PC-3 (cell line): Measurements from ENCODE around the gene SHF. TPM values are rescaled to one million over a fixed set of nuclear protein-coding genes. Genes with fewer than 3 reads are reported as not detected.

Source experiments
- ATAC-seq: fragments of 200-7000 bp; cut with Tn5 transposase; 2 replicates; pipeline ENCODE4 v1.9.1; 2020; ENCODE audit warnings: mild to moderate bottlenecking, moderate library complexity
- BruUV-seq: library from RNA; stranded (reverse); fragments of 400-500 nt; replicated peaks from 2 replicates; lab custom pipeline; 2021; lab: Mats Ljungman, UMichigan
- CTCF ChIA-PET: fragments of 300-600 bp; sonication (Branson Sonifier 250); formaldehyde crosslinking; loops from one replicate; lab custom pipeline; 2022; ENCODE audit warnings: antibody characterized with exemption; lab: Charles Lee
- POLR2A ChIA-PET: fragments of 300-600 bp; sonication (Branson Sonifier 250); formaldehyde crosslinking; loops from one replicate; lab custom pipeline; 2022; ENCODE audit warnings: antibody characterized with exemption; ENCODE audit not compliant: unreplicated experiment; lab: Charles Lee
- DNase-seq: peaks from one replicate; pipeline ENCODE4 v3.0.0-alpha.2; 2015
- H2AFZ ChIP-seq: fragments of 300-600 bp; sonication (generic); 2 replicates; pipeline ENCODE4 v1.6.0; 2016; ENCODE audit warnings: antibody characterized with exemption, low read length
- H3F3A ChIP-seq: fragments of 300-600 bp; sonication (generic); one replicate; pipeline ENCODE4 v1.6.0; 2017; ENCODE audit warnings: antibody characterized with exemption, low read length, control low read depth, mild to moderate bottlenecking; ENCODE audit not compliant: unreplicated experiment
- H3K27ac ChIP-seq: fragments of 300-600 bp; sonication (generic); 2 replicates; pipeline ENCODE4 v1.5.1; 2016; ENCODE audit warnings: mild to moderate bottlenecking, low read length
- H3K27me3 ChIP-seq: fragments of 300-600 bp; sonication (generic); 2 replicates; pipeline ENCODE4 v1.6.1; 2016; ENCODE audit warnings: low read length, mixed read lengths
- H3K36me3 ChIP-seq: fragments of 300-600 bp; sonication (generic); 2 replicates; pipeline ENCODE4 v1.6.1; 2016; ENCODE audit warnings: low read depth, mixed run types, low read length, mixed read lengths
- H3K4me1 ChIP-seq: fragments of 300-600 bp; sonication (generic); 2 replicates; pipeline ENCODE4 v1.5.1; 2016; ENCODE audit warnings: low read length; ENCODE audit not compliant: insufficient read depth
- H3K4me2 ChIP-seq: fragments of 300-600 bp; sonication (generic); 2 replicates; pipeline ENCODE4 v1.6.0; 2016; ENCODE audit warnings: low read length
- H3K4me3 ChIP-seq: fragments of 300-600 bp; sonication (generic); 2 replicates; pipeline ENCODE4 v1.5.1; 2016; ENCODE audit warnings: mild to moderate bottlenecking, low read length, mixed read lengths
- H3K79me2 ChIP-seq: fragments of 300-600 bp; sonication (generic); 2 replicates; pipeline ENCODE4 v1.6.1; 2017; ENCODE audit warnings: low read length, mixed read lengths
- H3K9ac ChIP-seq: fragments of 300-600 bp; sonication (generic); 2 replicates; pipeline ENCODE4 v1.6.0; 2016; ENCODE audit warnings: mild to moderate bottlenecking, low read length
- H3K9me2 ChIP-seq: fragments of 300-600 bp; sonication (generic); replicated peaks from 2 replicates; pipeline ENCODE4 v1.6.1; 2016; ENCODE audit warnings: mixed run types, low read length, mixed read lengths
- H3K9me3 ChIP-seq: fragments of 300-600 bp; sonication (generic); 2 replicates; pipeline ENCODE4 v1.6.1; 2016; ENCODE audit warnings: low read length, mixed read lengths
- H4K20me1 ChIP-seq: fragments of 300-600 bp; sonication (generic); 2 replicates; pipeline ENCODE4 v1.6.1; 2016; ENCODE audit warnings: low read length, mixed read lengths
- CTCF ChIP-seq: fragments of 300-600 bp; sonication (generic); conservative IDR thresholded peaks from 2 replicates; pipeline ENCODE4 v1.5.1; 2017; ENCODE audit warnings: antibody characterized with exemption, low read depth, mild to moderate bottlenecking, low read length
- EZH2 ChIP-seq: fragments of 300-600 bp; sonication (generic); IDR thresholded peaks from one replicate; pipeline ENCODE4 v1.6.1; 2017; ENCODE audit warnings: antibody characterized with exemption, mild to moderate bottlenecking, low read length; ENCODE audit not compliant: unreplicated experiment
- EZH2phosphoT487 ChIP-seq: fragments of 300-600 bp; sonication (generic); IDR thresholded peaks from 2 replicates; pipeline ENCODE4 v1.6.1; 2018; ENCODE audit warnings: mild to moderate bottlenecking, antibody characterized with exemption, low read length, borderline replicate concordance
- intact Hi-C: fragments of 100-400 bp; cut with micrococcal nuclease; formaldehyde crosslinking; loops from 2 replicates; pipeline ENCODE4 v1.9.0; 2023
- total RNA-seq: library from RNA; depleted of rRNA; stranded (reverse); fragments of >200 nt; gene quantifications from 2 replicates; pipeline ENCODE4 v1.2.3, GENCODE V29; 2014

SHF gene
- total RNA-seq, 1 experiment from 2014 or later: 1.2 TPM

- peaks cover 3% of the 10 kb centered on the region for H3F3A ChIP-seq
- no peaks in the 10 kb centered on the region for H3K9me2 ChIP-seq
- H3K4me3 ChIP-seq: peak overlapping the region; percentile 92
- POLR2A ChIA-PET: interaction anchor here (0.6 kb wide), 1 partner anchor 10 kb away, joined by 3 read pairs; no protein-coding TSS in a partner anchor
- intact Hi-C loops: loop anchor here (1.0 kb wide), 2 partner anchors 31 to 35 kb away; no protein-coding TSS in a partner anchor
- peak overlapping the region; percentile 36 for H3K9ac ChIP-seq
- H4K20me1 ChIP-seq: no peaks in the 10 kb centered on the region
- 0 out of 2 replicates have a peak, but pooled peaks cover 4% of the 10 kb centered on the region for H3K4me1 ChIP-seq
- peak overlapping the region; percentile 94 for H3K4me2 ChIP-seq
- H3K36me3 ChIP-seq: no peaks in the 10 kb centered on the region
- no TSS peak for BruUV-seq
- no peaks in the 10 kb centered on the region for H3K27me3 ChIP-seq
- TF ChIP-seq EZH2 (no peak), EZH2phosphoT487 (no peak), CTCF (peak; percentile 94)
- H3K79me2 ChIP-seq: no peaks in the 10 kb centered on the region
- peak overlapping the region; percentile 94 for H2AFZ ChIP-seq
- H3K9me3 ChIP-seq: no peaks in the 10 kb centered on the region
- peak; percentile 98 for DNase-seq
- ATAC-seq: peak; percentile 61
- no peak overlapping the region for H3K27ac ChIP-seq
- CTCF ChIA-PET: interaction anchor here (0.6 to 1.5 kb wide), 6 partner anchors 35 to 232 kb away, joined by 3 to 18 read pairs (median 5); no protein-coding TSS in a partner anchor
Observed at GRCh38 chr15:45198337-45199135, 10.8 kb upstream of the SHF start.

- BruUV-seq: no TSS peak
- 0 out of 2 replicates have a peak, but pooled peaks cover 4% of the 10 kb centered on the region for H3K4me1 ChIP-seq
- no peaks in the 10 kb centered on the region for H3K27me3 ChIP-seq
- no peaks in the 10 kb centered on the region for H3K9me3 ChIP-seq
- ChIA-PET POLR2A (interaction anchor here (0.6 kb wide), 1 partner anchor 9 kb away, joined by 3 read pairs; no protein-coding TSS in a partner anchor), CTCF (interaction anchor here (1.1 to 1.3 kb wide), 4 partner anchors 34 to 80 kb away, joined by 4 to 18 read pairs (median 4); no protein-coding TSS in a partner anchor)
- intact Hi-C loops: no loop called here
- H3K4me3 ChIP-seq: peak overlapping the region; percentile 92
- no peak for TF ChIP-seq EZH2
- no peak for TF ChIP-seq CTCF
- TF ChIP-seq EZH2phosphoT487: no peak
- H3K4me2 ChIP-seq: peak overlapping the region; percentile 85
- no peaks in the 10 kb centered on the region for H3K9me2 ChIP-seq
- H3K9ac ChIP-seq: peak overlapping the region; percentile 36; the same call in 1 of the 2 replicates
- H3K36me3 ChIP-seq: no peaks in the 10 kb centered on the region
- no peak for DNase-seq
- ATAC-seq: no peak
- H4K20me1 ChIP-seq: no peaks in the 10 kb centered on the region
- H3K27ac ChIP-seq: no peak overlapping the region
- H3K79me2 ChIP-seq: no peaks in the 10 kb centered on the region
- peak overlapping the region; percentile 61; the same call in 1 of the 2 replicates for H2AFZ ChIP-seq
- H3F3A ChIP-seq: peaks cover 3% of the 10 kb centered on the region
Observed at GRCh38 chr15:45197512-45197911, 9.7 kb upstream of the SHF start.

- intact Hi-C loops: no loop called here
- Histone ChIP-seq H3K4me2 (no peak overlapping the region), H3K27ac (no peak overlapping the region)
Observed at GRCh38 chr15:45187578-45187893, 230 bp downstream of the SHF start.

More at GRCh38 chr15:45187578-45187893, 230 bp downstream of the SHF start:
- CTCF ChIA-PET: no interaction called here
- Histone ChIP-seq H2AFZ (no peak overlapping the region), H3F3A (no peaks in the 10 kb centered on the region), H3K36me3 (no peaks in the 10 kb centered on the region), H3K9me3 (no peaks in the 10 kb centered on the region), H3K79me2 (no peaks in the 10 kb centered on the region), H3K9ac (no peak overlapping the region), H4K20me1 (no peaks in the 10 kb centered on the region), H3K4me1 (peaks cover 14% of the 10 kb centered on the region), H3K9me2 (no peaks in the 10 kb centered on the region), H3K27me3 (no peaks in the 10 kb centered on the region), H3K4me3 (no peak overlapping the region)
- no TSS peak for BruUV-seq
- no peak for TF ChIP-seq CTCF
- no peak for TF ChIP-seq EZH2phosphoT487
- TF ChIP-seq EZH2: no peak
- no peak for DNase-seq
- no peak for ATAC-seq
- POLR2A ChIA-PET: no interaction called here
